DOHH2 (cell line): Measurements from ENCODE around the gene INPP5F.

ENCODE experiments used
- H3F3A ChIP-seq: fragments of 200-600 bp; sonication (generic), shearing (Covaris generic); 2 replicates; pipeline ENCODE4 v1.6.0; 2016; ENCODE audit warnings: antibody characterized with exemption, mild to moderate bottlenecking; ENCODE audit not compliant: control insufficient read depth, insufficient read depth
- H3K27ac ChIP-seq: fragments of 200-600 bp; sonication (generic); 2 replicates; pipeline ENCODE4 v1.5.1; 2014; ENCODE audit warnings: low read depth, mild to moderate bottlenecking, low read length, moderate library complexity
- H3K27me3 ChIP-seq: fragments of 200-600 bp; sonication (generic); 2 replicates; pipeline ENCODE4 v1.6.1; 2014; ENCODE audit warnings: mild to moderate bottlenecking, low read length, mixed read lengths; ENCODE audit not compliant: control insufficient read depth
- H3K36me3 ChIP-seq: fragments of 200-600 bp; sonication (generic); 2 replicates; pipeline ENCODE4 v1.6.1; 2014; ENCODE audit warnings: mild to moderate bottlenecking, low read length, moderate library complexity, mixed read lengths; ENCODE audit not compliant: control insufficient read depth
- H3K4me1 ChIP-seq: fragments of 200-600 bp; sonication (generic); 2 replicates; pipeline ENCODE4 v1.6.1; 2014; ENCODE audit warnings: mild to moderate bottlenecking, low read length, mixed read lengths; ENCODE audit not compliant: control insufficient read depth
- H3K4me2 ChIP-seq: fragments of 200-600 bp; sonication (generic); 2 replicates; pipeline ENCODE4 v1.6.0; 2014; ENCODE audit warnings: mild to moderate bottlenecking, low read length, moderate library complexity
- H3K4me3 ChIP-seq: fragments of 200-600 bp; sonication (generic); 2 replicates; pipeline ENCODE4 v1.5.1; 2014; ENCODE audit warnings: mild to moderate bottlenecking, low read length, mixed read lengths
- H3K79me2 ChIP-seq: fragments of 200-600 bp; sonication (generic); 2 replicates; pipeline ENCODE4 v1.6.1; 2014; ENCODE audit warnings: mild to moderate bottlenecking, low read length, mixed read lengths; ENCODE audit not compliant: control insufficient read depth
- H3K9me2 ChIP-seq: fragments of 200-600 bp; sonication (generic); replicated peaks from 2 replicates; pipeline ENCODE4 v1.6.1; 2014; ENCODE audit warnings: mild to moderate bottlenecking, low read length, mixed read lengths; ENCODE audit not compliant: control insufficient read depth
- H3K9me3 ChIP-seq: fragments of 200-600 bp; sonication (generic); 2 replicates; pipeline ENCODE4 v1.6.1; 2014; ENCODE audit warnings: antibody characterized with exemption, low read length, mixed read lengths; ENCODE audit not compliant: control insufficient read depth, insufficient read depth
- H4K20me1 ChIP-seq: fragments of 200-600 bp; sonication (generic); 2 replicates; pipeline ENCODE4 v1.6.0; 2014; ENCODE audit warnings: low read depth, mild to moderate bottlenecking, antibody characterized with exemption, low read length, moderate library complexity; ENCODE audit not compliant: control insufficient read depth, insufficient read depth
- CTCF ChIP-seq: fragments of 200-600 bp; sonication (generic); IDR thresholded peaks from one replicate; pipeline ENCODE4 v1.5.1; 2014; ENCODE audit warnings: antibody characterized with exemption, mild to moderate bottlenecking, low read depth, low read length; ENCODE audit not compliant: poor library complexity, severe bottlenecking
- EZH2phosphoT487 ChIP-seq: fragments of 200-600 bp; sonication (generic); IDR thresholded peaks from 2 replicates; pipeline ENCODE4 v1.6.1; 2017; ENCODE audit warnings: borderline replicate concordance, mild to moderate bottlenecking, antibody characterized with exemption, low read length, moderate library complexity, mixed read lengths

INPP5F gene

DNA sequence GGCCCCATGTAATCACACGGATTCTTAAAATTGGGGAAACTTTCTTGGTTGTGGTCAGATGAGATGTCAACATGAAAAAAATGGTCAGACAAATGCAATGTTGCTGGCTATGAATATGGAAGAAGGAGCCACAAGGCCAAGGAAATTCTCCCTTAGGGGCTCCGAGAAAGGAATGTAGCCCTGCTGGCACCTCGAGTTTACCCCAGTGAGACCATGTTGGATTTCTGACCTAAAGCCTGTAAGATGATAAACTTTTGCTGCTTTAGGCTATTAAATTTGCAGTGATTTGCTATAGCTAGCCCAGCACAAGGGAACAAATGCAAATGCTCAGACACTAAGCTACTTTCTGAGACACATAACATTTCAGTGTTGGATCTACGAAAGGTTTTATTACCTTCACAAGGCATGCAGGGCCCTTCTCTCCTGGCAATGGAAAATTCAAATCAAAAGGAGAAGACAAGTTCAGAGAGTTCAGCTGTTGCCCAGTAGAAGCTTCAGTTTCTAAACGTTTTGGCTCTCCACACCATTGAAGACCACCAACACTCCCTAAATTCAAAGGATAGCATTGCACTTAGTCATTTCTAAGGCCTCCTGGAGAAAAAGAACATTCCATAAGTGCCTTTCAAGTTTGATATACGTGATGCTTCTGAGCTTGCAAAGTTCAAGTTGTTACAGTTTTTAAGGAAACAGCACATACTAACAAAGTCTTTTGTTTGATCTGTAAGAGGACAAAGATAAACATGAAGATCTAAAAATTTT lies 123.4 kb downstream of the INPP5F start:
- H3K4me3 ChIP-seq: no peak overlapping the region
- H3K4me2 ChIP-seq: no peak overlapping the region
- no peaks in the 10 kb centered on the region for H3K4me1 ChIP-seq
- TF ChIP-seq EZH2phosphoT487: no peak
- no peak for TF ChIP-seq CTCF
- H3K79me2 ChIP-seq: peaks cover 5% of the 10 kb centered on the region; the same call in 1 of the 2 replicates
- H4K20me1 ChIP-seq: no peaks in the 10 kb centered on the region
- no peaks in the 10 kb centered on the region for H3K9me2 ChIP-seq
- no peaks in the 10 kb centered on the region for H3K9me3 ChIP-seq
- 0 out of 2 replicates have a peak, but pooled peaks cover 3% of the 10 kb centered on the region for H3F3A ChIP-seq
- H3K27me3 ChIP-seq: no peaks in the 10 kb centered on the region
- H3K27ac ChIP-seq: no peak overlapping the region
- H3K36me3 ChIP-seq: peaks cover 88% of the 10 kb centered on the region

DNA sequence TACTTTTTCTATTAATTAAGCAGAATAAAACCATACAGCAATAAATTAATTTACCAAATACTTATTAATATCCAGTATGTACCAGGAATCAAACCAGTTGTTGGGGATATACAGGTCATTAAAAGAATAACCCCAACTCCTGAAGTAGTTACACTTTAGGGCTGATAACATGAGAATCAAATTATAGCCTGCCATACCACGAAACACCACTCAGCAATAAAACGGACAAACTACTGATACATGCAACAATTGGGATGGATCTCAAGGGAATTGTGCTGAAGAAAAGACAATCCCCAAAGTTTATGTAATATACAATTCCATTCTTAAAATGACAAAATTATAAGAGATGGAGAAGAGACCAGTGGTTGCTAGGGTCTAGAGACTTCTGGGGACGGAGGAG lies 124.1 kb downstream of the INPP5F start:
- no peak overlapping the region for H3K4me2 ChIP-seq
- H4K20me1 ChIP-seq: no peaks in the 10 kb centered on the region
- H3K36me3 ChIP-seq: peaks cover 81% of the 10 kb centered on the region
- H3K27ac ChIP-seq: no peak overlapping the region
- H3K9me3 ChIP-seq: no peaks in the 10 kb centered on the region
- H3K4me3 ChIP-seq: no peak overlapping the region
- H3K79me2 ChIP-seq: peaks cover 5% of the 10 kb centered on the region; the same call in 1 of the 2 replicates
- H3K27me3 ChIP-seq: no peaks in the 10 kb centered on the region
- no peaks in the 10 kb centered on the region for H3K4me1 ChIP-seq
- 0 out of 2 replicates have a peak, but pooled peaks cover 3% of the 10 kb centered on the region for H3F3A ChIP-seq
- TF ChIP-seq CTCF (no peak), EZH2phosphoT487 (no peak)
- H3K9me2 ChIP-seq: no peaks in the 10 kb centered on the region

- Histone ChIP-seq H4K20me1 (no peaks in the 10 kb centered on the region), H3K9me2 (no peaks in the 10 kb centered on the region), H3K9me3 (no peaks in the 10 kb centered on the region), H3K4me1 (no peaks in the 10 kb centered on the region), H3K27ac (no peak overlapping the region), H3K4me2 (no peak overlapping the region), H3K79me2 (peaks cover 8% of the 10 kb centered on the region), H3K36me3 (peaks cover 82% of the 10 kb centered on the region), H3F3A (0 out of 2 replicates have a peak, but pooled peaks cover 3% of the 10 kb centered on the region), H3K4me3 (no peak overlapping the region), H3K27me3 (no peaks in the 10 kb centered on the region)
- TF ChIP-seq EZH2phosphoT487: no peak
- no peak for TF ChIP-seq CTCF
Measured at GRCh38 chr10:119852277-119852676, 126.4 kb downstream of the INPP5F start.
